AG04450 (cell line): ENCODE measurements around the gene CNOT6L. TPM values are rescaled to one million over a fixed set of nuclear protein-coding genes. Genes with fewer than 3 reads are reported as not detected.

Source experiments
- CTCF ChIA-PET: fragments of 300-600, 350-600 bp; formaldehyde crosslinking; extraction: SDS; loops from one replicate; lab custom pipeline; 2022; ENCODE audit warnings: antibody characterized with exemption, inconsistent platforms; lab: Charles Lee
- POLR2A ChIA-PET: fragments of 350-600 bp; formaldehyde crosslinking; extraction: SDS; loops from one replicate; lab custom pipeline; 2021; ENCODE audit warnings: antibody characterized with exemption, inconsistent platforms; lab: Yijun Ruan, JAX
- DNase-seq: peaks from one replicate; pipeline ENCODE4 v3.0.0-alpha.2; 2011; ENCODE audit warnings: low read depth, low spot score
- H3K27ac ChIP-seq: one replicate; pipeline ENCODE4 v1.5.1; 2012; ENCODE audit warnings: low read depth, low read length, control low read depth
- H3K27me3 ChIP-seq: one replicate; pipeline ENCODE4 v1.6.0; 2012; ENCODE audit warnings: low read length; ENCODE audit not compliant: control insufficient read depth, insufficient read depth
- H3K4me3 ChIP-seq: 2 replicates; pipeline ENCODE4 v1.5.1; 2011; ENCODE audit warnings: mild to moderate bottlenecking, low read depth, low read length, control low read depth
- H3K9me3 ChIP-seq: 2 replicates; pipeline ENCODE4 v1.5.1; 2012; ENCODE audit warnings: low read length; ENCODE audit not compliant: control insufficient read depth, insufficient read depth
- CTCF ChIP-seq: IDR thresholded peaks from 2 replicates; pipeline ENCODE4 v1.5.1; 2011; ENCODE audit warnings: low read depth, low read length, control low read depth, inconsistent platforms
- polyA plus RNA-seq: library from polyadenylated mRNA; depleted of rRNA; stranded (reverse); fragments of >200 nt; gene quantifications from 2 replicates; pipeline ENCODE4 v1.2.3, GENCODE V29; 2011

CNOT6L gene
- polyA plus RNA-seq, 1 experiment, result 10.7 TPM

- POLR2A ChIA-PET, result no interaction called here
- Histone ChIP-seq H3K27me3 (no peaks in the 10 kb centered on the region), H3K4me3 (no peak overlapping the region), H3K9me3 (no peaks in the 10 kb centered on the region), H3K27ac (no peak overlapping the region)
- no peak for TF ChIP-seq CTCF
- DNase-seq, result no peak
- CTCF ChIA-PET, result no interaction called here
Measured at GRCh38 chr4:77848508-77848907, 29.3 kb upstream of the CNOT6L start.

DNA sequence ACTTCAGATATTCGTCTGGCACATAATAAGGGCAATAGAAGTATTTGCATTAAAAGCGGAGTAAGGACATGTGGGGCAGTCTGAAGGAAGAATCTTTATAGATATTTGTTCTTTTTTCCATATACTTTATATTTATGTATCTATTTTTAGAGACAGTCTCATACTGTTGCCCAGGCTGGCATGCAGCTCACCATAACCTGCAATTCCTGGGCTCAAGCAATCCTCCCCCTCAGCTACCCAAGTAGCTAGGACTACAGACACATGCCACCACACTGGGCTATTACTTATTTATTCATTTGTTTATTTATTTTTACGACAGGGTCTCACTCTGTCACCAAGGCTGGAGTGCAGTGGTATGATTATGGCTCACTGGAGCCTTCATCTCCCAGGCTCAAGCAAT, 26.8 kb upstream of the CNOT6L start:
- H3K27me3 ChIP-seq, result peaks cover 2% of the 10 kb centered on the region
- H3K9me3 ChIP-seq, result no peaks in the 10 kb centered on the region
- POLR2A ChIA-PET, result no interaction called here
- DNase-seq, result no peak
- no peak for TF ChIP-seq CTCF
- CTCF ChIA-PET, result no interaction called here
- H3K27ac ChIP-seq, result no peak overlapping the region
- no peak overlapping the region for H3K4me3 ChIP-seq

DNA sequence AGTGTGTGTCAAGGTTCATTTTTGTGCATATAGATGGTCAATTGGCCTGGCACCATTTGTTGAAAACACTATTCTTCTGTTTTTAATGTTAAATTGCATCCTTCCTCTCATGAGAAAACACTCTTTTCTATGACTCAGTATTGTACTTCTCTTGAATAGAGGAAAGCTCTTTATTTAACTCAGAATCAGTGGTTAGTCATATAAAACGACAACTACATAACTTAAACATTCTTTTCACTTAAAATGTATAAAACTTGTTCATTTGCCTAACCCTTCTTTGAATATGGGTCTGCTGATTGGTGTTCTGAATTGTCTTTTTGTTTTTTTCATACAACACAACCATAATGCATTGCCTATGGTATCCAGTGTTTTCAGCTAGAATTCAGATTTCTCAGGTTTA, 26.2 kb upstream of the CNOT6L start:
- ChIA-PET CTCF (no interaction called here), POLR2A (no interaction called here)
- peaks cover 2% of the 10 kb centered on the region for H3K27me3 ChIP-seq
- DNase-seq, result no peak
- H3K9me3 ChIP-seq, result no peaks in the 10 kb centered on the region
- TF ChIP-seq CTCF, result no peak
- H3K4me3 ChIP-seq, result no peak overlapping the region
- no peak overlapping the region for H3K27ac ChIP-seq

DNA sequence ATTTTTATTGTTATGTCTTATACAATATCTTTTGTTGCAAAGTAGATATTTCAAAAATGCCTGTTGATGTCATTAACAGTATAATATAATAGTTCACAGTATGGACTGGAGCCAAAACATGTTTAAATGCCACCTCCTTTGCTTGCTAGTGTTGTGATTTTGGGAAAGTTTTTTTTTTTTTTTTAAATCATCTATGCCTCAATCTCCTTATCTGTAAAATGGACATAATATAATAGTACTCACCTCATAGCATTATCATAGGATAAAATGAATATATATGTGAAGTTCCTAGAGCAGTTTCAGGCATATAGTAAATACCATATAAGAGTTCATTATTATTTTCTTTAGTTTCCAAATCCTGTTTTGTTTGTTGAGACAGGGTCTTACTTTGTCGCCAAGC, 25.2 kb upstream of the CNOT6L start:
- Histone ChIP-seq H3K27me3 (peaks cover 2% of the 10 kb centered on the region), H3K27ac (no peak overlapping the region), H3K9me3 (no peaks in the 10 kb centered on the region), H3K4me3 (no peak overlapping the region)
- no peak for DNase-seq
- no peak for TF ChIP-seq CTCF
- ChIA-PET POLR2A (no interaction called here), CTCF (no interaction called here)

GRCh38 chr4:77843628-77844027, 24.5 kb upstream of the CNOT6L start:
- H3K27me3 ChIP-seq, result peaks cover 2% of the 10 kb centered on the region
- no peak overlapping the region for H3K4me3 ChIP-seq
- no peak for DNase-seq
- no peaks in the 10 kb centered on the region for H3K9me3 ChIP-seq
- no peak for TF ChIP-seq CTCF
- H3K27ac ChIP-seq, result no peak overlapping the region
- ChIA-PET CTCF (no interaction called here), POLR2A (no interaction called here)
